Measurements from ENCODE around the gene GABARAP.

GABARAP gene

DNA sequence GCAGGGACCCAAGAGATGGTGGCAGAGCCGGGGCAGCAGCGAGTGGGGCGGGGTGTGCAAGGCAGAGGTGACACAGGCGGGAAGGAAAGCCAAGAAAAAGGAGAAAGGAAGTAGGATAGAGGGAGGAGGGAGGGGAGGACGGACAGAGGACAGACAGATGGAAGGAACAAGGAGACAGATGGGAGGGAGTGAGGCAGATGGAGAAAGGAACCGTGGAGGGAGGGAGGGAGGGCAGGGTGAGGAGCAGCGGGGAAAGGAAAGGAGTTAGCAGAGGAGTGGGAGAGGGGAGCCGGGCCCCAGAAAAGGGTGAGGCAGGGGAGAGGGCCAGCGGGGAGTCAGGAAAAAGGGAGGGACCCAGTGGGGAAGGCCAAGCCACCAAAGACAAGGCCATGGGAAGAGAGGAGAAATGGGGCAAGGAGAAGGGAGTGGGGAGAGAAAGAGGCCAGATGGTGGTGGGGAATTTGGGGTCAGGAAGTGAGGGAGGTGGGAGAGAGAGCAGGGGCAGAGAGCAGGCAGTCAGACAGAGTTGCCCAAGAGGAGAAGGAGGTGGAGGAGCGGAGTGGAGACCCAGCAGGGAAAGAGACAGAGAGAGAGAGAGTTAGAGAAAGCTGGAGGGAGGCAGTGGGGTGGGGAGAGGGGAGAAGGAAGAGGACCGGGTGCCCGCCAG, 49.8 kb downstream of the GABARAP start:
- no peak overlapping the region for H3K27ac ChIP-seq
- H3K27me3 ChIP-seq (ENCODE audit: insufficient read depth, low read depth) = no peaks in the 10 kb centered on the region
- H3K79me2 ChIP-seq (ENCODE audit: insufficient read depth, low read depth) = no peaks in the 10 kb centered on the region
- no peaks in the 10 kb centered on the region for H3K4me1 ChIP-seq (ENCODE audit: low read depth, poor library complexity, severe bottlenecking)
- H3K4me2 ChIP-seq = no peak overlapping the region
- H3K9ac ChIP-seq = no peak overlapping the region
- H4K20me1 ChIP-seq (ENCODE audit: insufficient read depth) = no peaks in the 10 kb centered on the region
- TF ChIP-seq, protein P1, sequence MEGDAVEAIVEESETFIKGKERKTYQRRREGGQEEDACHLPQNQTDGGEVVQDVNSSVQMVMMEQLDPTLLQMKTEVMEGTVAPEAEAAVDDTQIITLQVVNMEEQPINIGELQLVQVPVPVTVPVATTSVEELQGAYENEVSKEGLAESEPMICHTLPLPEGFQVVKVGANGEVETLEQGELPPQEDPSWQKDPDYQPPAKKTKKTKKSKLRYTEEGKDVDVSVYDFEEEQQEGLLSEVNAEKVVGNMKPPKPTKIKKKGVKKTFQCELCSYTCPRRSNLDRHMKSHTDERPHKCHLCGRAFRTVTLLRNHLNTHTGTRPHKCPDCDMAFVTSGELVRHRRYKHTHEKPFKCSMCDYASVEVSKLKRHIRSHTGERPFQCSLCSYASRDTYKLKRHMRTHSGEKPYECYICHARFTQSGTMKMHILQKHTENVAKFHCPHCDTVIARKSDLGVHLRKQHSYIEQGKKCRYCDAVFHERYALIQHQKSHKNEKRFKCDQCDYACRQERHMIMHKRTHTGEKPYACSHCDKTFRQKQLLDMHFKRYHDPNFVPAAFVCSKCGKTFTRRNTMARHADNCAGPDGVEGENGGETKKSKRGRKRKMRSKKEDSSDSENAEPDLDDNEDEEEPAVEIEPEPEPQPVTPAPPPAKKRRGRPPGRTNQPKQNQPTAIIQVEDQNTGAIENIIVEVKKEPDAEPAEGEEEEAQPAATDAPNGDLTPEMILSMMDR (conservative IDR thresholded peaks at IDR 0.05; ENCODE audit: low read depth, low read length) = no peak
- no peak overlapping the region for H2AFZ ChIP-seq (ENCODE audit: low read depth)
- no peaks in the 10 kb centered on the region for H3K36me3 ChIP-seq (ENCODE audit: insufficient read depth)
- H3K4me3 ChIP-seq (IDR thresholded peaks at IDR 0.05; ENCODE audit: insufficient read depth, low read depth, low read length) = no peak overlapping the region

DNA sequence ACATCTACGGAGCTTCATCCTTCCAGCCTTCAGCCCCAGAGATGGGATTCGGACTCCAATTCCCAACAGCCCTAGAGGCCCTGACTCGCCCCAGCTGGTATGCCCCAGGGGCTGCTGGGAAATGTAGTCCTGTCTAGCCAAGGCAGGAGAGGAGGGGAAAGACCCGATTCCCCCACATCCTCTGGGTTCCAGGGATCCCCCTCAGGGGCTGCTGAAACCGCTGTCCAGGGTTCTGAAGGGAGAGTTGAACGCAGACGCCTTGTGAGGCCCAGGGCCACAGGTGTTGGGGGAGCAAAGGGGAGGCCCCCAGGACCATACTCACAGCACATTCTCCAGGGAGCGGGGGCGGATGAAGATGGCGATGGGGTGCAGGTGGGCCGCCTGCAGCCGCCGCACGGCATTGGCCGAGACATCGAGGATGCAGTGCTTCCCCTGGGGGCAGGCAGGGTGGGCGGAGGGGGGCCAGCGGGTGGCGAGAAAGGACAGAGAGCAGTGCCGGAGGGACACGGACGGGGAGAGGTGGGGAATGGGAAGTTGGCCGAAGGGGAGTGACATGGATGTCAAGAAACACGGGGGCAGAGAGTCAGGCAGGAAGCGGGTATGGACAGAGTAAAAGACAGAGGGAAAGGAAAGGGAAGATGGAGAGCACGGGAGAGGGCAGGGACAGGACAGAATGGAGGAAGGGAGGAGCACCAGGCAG, 50.5 kb downstream of the GABARAP start:
- TF ChIP-seq, protein P1 (conservative IDR thresholded peaks at IDR 0.05; ENCODE audit: low read depth, low read length) = no peak
- H3K9ac ChIP-seq = no peak overlapping the region
- no peaks in the 10 kb centered on the region for H3K36me3 ChIP-seq (ENCODE audit: insufficient read depth)
- H3K79me2 ChIP-seq (ENCODE audit: insufficient read depth, low read depth) = no peaks in the 10 kb centered on the region
- H3K27ac ChIP-seq = no peak overlapping the region
- no peaks in the 10 kb centered on the region for H3K4me1 ChIP-seq (ENCODE audit: low read depth, poor library complexity, severe bottlenecking)
- no peak overlapping the region for H2AFZ ChIP-seq (ENCODE audit: low read depth)
- H3K4me2 ChIP-seq = no peak overlapping the region
- H3K27me3 ChIP-seq (ENCODE audit: insufficient read depth, low read depth) = no peaks in the 10 kb centered on the region
- no peaks in the 10 kb centered on the region for H4K20me1 ChIP-seq (ENCODE audit: insufficient read depth)
- H3K4me3 ChIP-seq (IDR thresholded peaks at IDR 0.05; ENCODE audit: insufficient read depth, low read depth, low read length) = no peak overlapping the region

DNA sequence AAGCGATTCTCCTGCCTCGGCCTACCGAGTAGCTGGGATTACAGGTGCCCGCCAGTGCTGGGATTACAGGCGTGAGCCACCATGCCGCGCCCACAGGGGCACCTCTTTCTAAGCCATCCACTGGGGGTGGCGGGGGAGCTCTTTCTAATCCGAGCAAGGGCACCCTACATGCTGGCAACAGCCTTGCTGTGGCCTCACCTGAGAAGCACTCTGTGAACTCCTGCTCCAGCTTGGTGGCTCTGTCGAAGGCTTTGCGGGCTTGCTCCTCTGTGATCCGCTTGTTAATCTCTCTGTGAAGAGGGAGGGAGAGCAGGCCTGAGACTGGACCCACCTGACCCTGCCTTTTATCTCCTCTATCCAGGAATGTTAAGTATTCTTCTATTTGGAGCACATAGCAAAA, 51.2 kb downstream of the GABARAP start:
- TF ChIP-seq, protein P1 (conservative IDR thresholded peaks at IDR 0.05; ENCODE audit: low read depth, low read length) = no peak
- H3K79me2 ChIP-seq (ENCODE audit: insufficient read depth, low read depth) = no peaks in the 10 kb centered on the region
- H3K9ac ChIP-seq = no peak overlapping the region
- H3K27ac ChIP-seq = no peak overlapping the region
- H3K4me2 ChIP-seq = no peak overlapping the region
- H3K4me3 ChIP-seq (IDR thresholded peaks at IDR 0.05; ENCODE audit: insufficient read depth, low read depth, low read length) = no peak overlapping the region
- no peaks in the 10 kb centered on the region for H4K20me1 ChIP-seq (ENCODE audit: insufficient read depth)
- H3K27me3 ChIP-seq (ENCODE audit: insufficient read depth, low read depth) = no peaks in the 10 kb centered on the region
- H3K4me1 ChIP-seq (ENCODE audit: low read depth, poor library complexity, severe bottlenecking) = no peaks in the 10 kb centered on the region
- no peaks in the 10 kb centered on the region for H3K36me3 ChIP-seq (ENCODE audit: insufficient read depth)
- no peak overlapping the region for H2AFZ ChIP-seq (ENCODE audit: low read depth)

DNA sequence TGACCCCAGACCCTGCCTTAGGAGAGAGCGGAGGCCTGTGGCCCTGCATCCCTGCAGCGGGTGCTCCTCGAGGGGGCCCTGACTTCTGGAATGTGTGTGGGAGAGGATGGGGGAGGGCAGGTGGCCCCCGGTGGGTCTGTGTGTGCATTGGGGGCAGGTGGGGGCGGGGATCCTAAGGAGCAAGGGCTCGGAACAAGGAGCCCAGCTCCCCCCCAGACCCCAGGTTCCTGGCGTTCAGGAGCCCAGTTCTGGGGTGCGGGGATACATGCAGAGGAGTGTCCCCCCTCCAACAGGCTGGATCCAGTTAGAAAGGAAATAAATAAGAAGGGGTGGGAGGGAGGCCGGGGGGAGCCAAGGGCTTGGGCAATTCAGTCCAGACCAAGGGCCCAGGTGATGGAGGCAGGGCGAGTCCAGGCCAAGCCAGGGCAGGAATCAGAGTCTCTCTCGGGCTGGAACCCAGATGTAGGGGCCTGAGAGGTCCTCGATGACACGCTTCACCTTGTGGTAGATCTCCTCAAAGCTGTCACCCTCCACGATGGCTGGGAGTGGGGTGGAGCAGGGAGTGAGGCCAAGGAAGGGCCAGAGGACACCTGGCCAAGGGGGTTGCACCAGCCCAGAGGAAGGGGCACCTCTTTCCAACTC, 51.9 kb downstream of the GABARAP start:
- H3K4me2 ChIP-seq = no peak overlapping the region
- H2AFZ ChIP-seq (ENCODE audit: low read depth) = no peak overlapping the region
- H3K79me2 ChIP-seq (ENCODE audit: insufficient read depth, low read depth) = no peaks in the 10 kb centered on the region
- no peaks in the 10 kb centered on the region for H3K4me1 ChIP-seq (ENCODE audit: low read depth, poor library complexity, severe bottlenecking)
- no peak overlapping the region for H3K9ac ChIP-seq
- H3K36me3 ChIP-seq (ENCODE audit: insufficient read depth) = no peaks in the 10 kb centered on the region
- no peak overlapping the region for H3K4me3 ChIP-seq (IDR thresholded peaks at IDR 0.05; ENCODE audit: insufficient read depth, low read depth, low read length)
- TF ChIP-seq, protein P1 (conservative IDR thresholded peaks at IDR 0.05; ENCODE audit: low read depth, low read length) = no peak
- no peaks in the 10 kb centered on the region for H4K20me1 ChIP-seq (ENCODE audit: insufficient read depth)
- H3K27me3 ChIP-seq (ENCODE audit: insufficient read depth, low read depth) = no peaks in the 10 kb centered on the region
- H3K27ac ChIP-seq = no peak overlapping the region
